NCI-H2227 treated with DMSO at 0.1 percent for 48 hours (cell line): ENCODE measurements around the gene TOMM22.
A peak's percentile ranks its signal among the peaks of the same experiment; 100 is the strongest.

Experiments
- DNase-seq: peaks from one replicate; lab custom pipeline; 2025; lab: John Stamatoyannopoulos, UW

The TOMM22 gene

GRCh38 chr22:38696606-38697424 is 15.1 kb downstream of the TOMM22 start:
- no peak for DNase-seq

- no peak for DNase-seq
Measured at GRCh38 chr22:38697425-38698089, 15.8 kb downstream of the TOMM22 start.

- no peak for DNase-seq
Measured at GRCh38 chr22:38698407-38699094, 16.8 kb downstream of the TOMM22 start.

- DNase-seq: no peak
Measured at GRCh38 chr22:38699143-38699542, 17.4 kb downstream of the TOMM22 start.

- no peak for DNase-seq
Measured at GRCh38 chr22:38699784-38700183, 18.0 kb downstream of the TOMM22 start.

- no peak for DNase-seq
Measured at GRCh38 chr22:38700270-38700788, 18.6 kb downstream of the TOMM22 start.

- DNase-seq: peak; percentile 73
Measured at GRCh38 chr22:38700789-38701628, 19.3 kb downstream of the TOMM22 start, which contains the start of gene JOSD1. Gene JOSD1 (minus strand): TSS chr22:38700943. CDS start chr22:38699987, 956 bp downstream.

- no peak for DNase-seq
Measured at GRCh38 chr22:38704654-38705234, 23.0 kb downstream of the TOMM22 start.

GRCh38 chr22:38705235-38706100 is 23.7 kb downstream of the TOMM22 start, which contains the start of gene GTPBP1:
Gene GTPBP1 (plus strand): TSS chr22:38705944. CDS start chr22:38705956, 12 bp downstream.
- DNase-seq: peak; percentile 98

GRCh38 chr22:38706101-38706900 is 24.5 kb downstream of the TOMM22 start:
- no peak for DNase-seq

- no peak for DNase-seq
Measured at GRCh38 chr22:38706901-38707195, 25.1 kb downstream of the TOMM22 start.

- no peak for DNase-seq
Measured at GRCh38 chr22:38707346-38707745, 25.6 kb downstream of the TOMM22 start.

GRCh38 chr22:38707984-38708383 is 26.2 kb downstream of the TOMM22 start:
- no peak for DNase-seq

- DNase-seq: no peak
Measured at GRCh38 chr22:38709306-38709705, 27.5 kb downstream of the TOMM22 start.

- DNase-seq: no peak
Measured at GRCh38 chr22:38710351-38710750, 28.6 kb downstream of the TOMM22 start.

- no peak for DNase-seq
Measured at GRCh38 chr22:38710866-38711265, 29.1 kb downstream of the TOMM22 start.

GRCh38 chr22:38712486-38713207 is 30.9 kb downstream of the TOMM22 start:
- no peak for DNase-seq

- DNase-seq: no peak
Measured at GRCh38 chr22:38713921-38714320, 32.2 kb downstream of the TOMM22 start.
